ENCODE measurements around the gene PROM2. TPM values are rescaled to one million over a fixed set of nuclear protein-coding genes. Genes with fewer than 3 reads are reported as not detected.
"Not testable (repeated sequence)": the region's sequence is repeated elsewhere in the genome, so short reads cannot be mapped to it uniquely, and the experiment has no call there.

The PROM2 gene
- total RNA-seq, 2 experiments from 2014 or later, result 0.60 to 0.73 TPM

- TF ChIP-seq CTCF (IDR thresholded peaks at IDR 0.05), result no peak
- Histone ChIP-seq H3K36me3 (ENCODE audit: insufficient read depth, low read length) (no peaks in the 10 kb centered on the region), H3K9me3 (ENCODE audit: control insufficient read depth in 1 of 2, insufficient read depth in 1 of 2, low read length in 2 of 2) (peaks cover 20 to 58% of the 10 kb centered on the region in 2 experiments), H3K27ac (ENCODE audit: low read depth in 1 of 2, low read length in 2 of 2) (no peak overlapping the region), H3K4me3 (ENCODE audit: low read length) (no peak overlapping the region), H3K27me3 (ENCODE audit: control insufficient read depth in 1 of 2, insufficient read depth in 2 of 2, low read length in 2 of 2) (no peaks in the 10 kb centered on the region), H3K4me1 (ENCODE audit: insufficient read depth, low read length) (no peaks in the 10 kb centered on the region)
- Mint-ChIP-seq H3K27ac (no peak overlapping the region), H3K9me3 (peaks cover 7% of the 10 kb centered on the region), H3K27me3 (no peaks in the 10 kb centered on the region), H3K4me1 (ENCODE audit: low read depth) (no peaks in the 10 kb centered on the region), H3K4me3 (no peak overlapping the region), H3K36me3 (ENCODE audit: low read depth) (peaks cover 22% of the 10 kb centered on the region)
- ChIA-PET POLR2A (no interaction called here), CTCF (no interaction called here)
- ATAC-seq (ENCODE audit: poor library complexity) (no peak), DNase-seq (no peak)
- intact Hi-C loops (cut with DNase I, micrococcal nuclease), result no loop called here
Measured at GRCh38 chr2:95238131-95238530, 36.1 kb upstream of the PROM2 start.

GRCh38 chr2:95240091-95240490 is 34.2 kb upstream of the PROM2 start:
- Histone ChIP-seq H3K27ac (ENCODE audit: low read depth in 1 of 2, low read length in 2 of 2) (no peak overlapping the region), H3K36me3 (ENCODE audit: insufficient read depth, low read length) (no peaks in the 10 kb centered on the region), H3K27me3 (ENCODE audit: control insufficient read depth in 1 of 2, insufficient read depth in 2 of 2, low read length in 2 of 2) (no peaks in the 10 kb centered on the region), H3K4me1 (ENCODE audit: insufficient read depth, low read length) (no peaks in the 10 kb centered on the region), H3K4me3 (ENCODE audit: low read length) (no peak overlapping the region), H3K9me3 (ENCODE audit: control insufficient read depth in 1 of 2, insufficient read depth in 1 of 2, low read length in 2 of 2) (peaks cover 20 to 40% of the 10 kb centered on the region in 2 experiments)
- ATAC-seq (ENCODE audit: poor library complexity) (no peak), DNase-seq (no peak)
- no peak for TF ChIP-seq CTCF (IDR thresholded peaks at IDR 0.05)
- Mint-ChIP-seq H3K4me3 (no peak overlapping the region), H3K9me3 (peaks cover 11% of the 10 kb centered on the region), H3K27me3 (no peaks in the 10 kb centered on the region), H3K4me1 (ENCODE audit: low read depth) (no peaks in the 10 kb centered on the region), H3K36me3 (ENCODE audit: low read depth) (peaks cover 29% of the 10 kb centered on the region), H3K27ac (no peak overlapping the region)
- ChIA-PET POLR2A (no interaction called here), CTCF (no interaction called here)
- intact Hi-C loops (cut with DNase I, micrococcal nuclease), result no loop called here

DNA sequence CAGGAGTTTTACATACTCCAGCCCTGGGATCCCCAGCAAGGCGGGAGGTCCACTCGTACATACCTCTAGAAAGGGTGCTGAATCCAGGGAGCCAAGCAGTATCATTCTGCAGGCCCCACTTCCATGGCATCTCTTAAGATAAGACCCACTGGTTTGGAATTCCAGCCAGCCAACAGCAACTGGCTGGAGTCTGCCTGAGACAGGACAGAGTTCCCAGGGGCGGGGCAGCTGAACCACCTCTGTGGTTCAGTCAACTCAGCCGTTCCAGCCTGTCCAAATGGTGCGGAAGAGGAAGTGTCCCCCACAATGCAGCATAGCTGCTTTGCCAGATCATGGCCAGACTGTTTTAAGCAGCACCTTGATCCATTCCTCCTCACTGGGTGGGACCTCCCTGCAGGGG is 33.7 kb upstream of the PROM2 start:
- no peak for TF ChIP-seq CTCF (IDR thresholded peaks at IDR 0.05)
- H3K36me3 Mint-ChIP-seq (ENCODE audit: low read depth), result peaks cover 30% of the 10 kb centered on the region
- ATAC-seq (ENCODE audit: poor library complexity), result no peak
- intact Hi-C loops (cut with DNase I, micrococcal nuclease), result no loop called here
- H3K27me3 ChIP-seq (ENCODE audit: control insufficient read depth in 1 of 2, insufficient read depth in 2 of 2, low read length in 2 of 2), result no peaks in the 10 kb centered on the region
- ChIA-PET POLR2A (no interaction called here), CTCF (no interaction called here)
- H3K4me1 Mint-ChIP-seq (ENCODE audit: low read depth), result no peaks in the 10 kb centered on the region
- no peak overlapping the region for H3K27ac ChIP-seq (ENCODE audit: low read depth in 1 of 2, low read length in 2 of 2)
- peaks cover 12% of the 10 kb centered on the region for H3K9me3 Mint-ChIP-seq
- DNase-seq, result no peak
- H3K4me3 ChIP-seq (ENCODE audit: low read length), result no peak overlapping the region
- no peaks in the 10 kb centered on the region for H3K36me3 ChIP-seq (ENCODE audit: insufficient read depth, low read length)
- no peaks in the 10 kb centered on the region for H3K4me1 ChIP-seq (ENCODE audit: insufficient read depth, low read length)
- no peak overlapping the region for H3K27ac Mint-ChIP-seq
- peaks cover 20 to 35% of the 10 kb centered on the region in 2 experiments for H3K9me3 ChIP-seq (ENCODE audit: control insufficient read depth in 1 of 2, insufficient read depth in 1 of 2, low read length in 2 of 2)
- no peak overlapping the region for H3K4me3 Mint-ChIP-seq
- no peaks in the 10 kb centered on the region for H3K27me3 Mint-ChIP-seq

- H3K27me3 Mint-ChIP-seq; intact Hi-C loops (cut with DNase I, micrococcal nuclease); H3K4me3 Mint-ChIP-seq; DNase-seq; H3K27ac Mint-ChIP-seq; POLR2A ChIA-PET; H3K4me1 Mint-ChIP-seq (ENCODE audit: low read depth); H3K27me3 ChIP-seq (ENCODE audit: control insufficient read depth in 1 of 2, insufficient read depth in 2 of 2, low read length in 2 of 2); CTCF ChIA-PET; H3K4me1 ChIP-seq (ENCODE audit: insufficient read depth, low read length); H3K4me3 ChIP-seq (ENCODE audit: low read length); H3K27ac ChIP-seq (ENCODE audit: low read depth in 1 of 2, low read length in 2 of 2); H3K36me3 ChIP-seq (ENCODE audit: insufficient read depth, low read length); ATAC-seq (ENCODE audit: poor library complexity): not testable (repeated sequence)
- H3K9me3 ChIP-seq (ENCODE audit: control insufficient read depth in 1 of 2, insufficient read depth in 1 of 2, low read length in 2 of 2), result peaks cover 20 to 32% of the 10 kb centered on the region in 2 experiments
- H3K9me3 Mint-ChIP-seq, result peaks cover 10% of the 10 kb centered on the region
- H3K36me3 Mint-ChIP-seq (ENCODE audit: low read depth), result peaks cover 20% of the 10 kb centered on the region
Measured at GRCh38 chr2:95242084-95242483, 32.2 kb upstream of the PROM2 start.
